ENCODE results near the gene SORCS2.

DNA sequence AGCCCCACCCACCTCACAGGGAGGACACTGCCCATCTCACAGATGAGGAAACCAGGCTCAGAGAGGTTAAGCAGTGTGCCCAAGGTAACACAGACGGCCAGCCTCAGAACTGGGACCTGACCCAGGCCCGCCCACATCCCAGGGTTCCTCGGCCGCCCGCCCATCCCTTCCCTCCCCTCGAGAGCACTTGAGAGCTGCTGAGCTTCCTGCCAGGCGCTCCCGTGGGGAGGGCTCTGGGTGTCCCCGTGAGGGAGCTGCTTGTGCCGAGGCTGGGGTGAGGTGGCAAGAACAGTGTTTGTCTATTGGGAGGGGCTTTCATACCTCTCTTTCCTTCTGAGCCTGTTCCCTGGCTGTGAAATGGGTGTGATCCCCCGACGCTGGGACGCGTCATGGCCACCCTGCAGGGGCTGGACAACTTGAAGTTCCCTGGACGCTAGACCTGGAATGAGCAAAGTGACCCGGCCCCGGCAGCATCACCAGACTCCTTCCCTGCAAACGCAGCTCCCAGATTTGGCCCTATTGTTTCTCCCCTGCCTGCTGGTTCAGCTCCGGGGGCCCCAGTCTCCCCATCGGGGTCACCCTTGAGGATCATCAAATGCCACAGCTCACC, 542.4 kb downstream of the SORCS2 start:
- TF ChIP-seq ZNF562 (CRISPR knock-in tag; IDR thresholded peaks at IDR 0.05; ENCODE audit: borderline replicate concordance) (no peak), RAD51 (IDR thresholded peaks at IDR 0.05; ENCODE audit: borderline replicate concordance) (no peak), CTCF (CRISPR knock-in tag; IDR thresholded peaks at IDR 0.05) (no peak), KLF16 (CRISPR knock-in tag; IDR thresholded peaks at IDR 0.05) (no peak), POLR2A (IDR thresholded peaks at IDR 0.05; ENCODE audit: insufficient read depth in 1 of 2, low read depth in 2 of 2, low read length in 2 of 2) (no peak), SMC3 (IDR thresholded peaks at IDR 0.05; ENCODE audit: low read length) (no peak), CHD2 (IDR thresholded peaks at IDR 0.05; ENCODE audit: low read depth, low read length) (no peak), TEAD2 (CRISPR knock-in tag; IDR thresholded peaks at IDR 0.05) (no peak), ATF1 (CRISPR knock-in tag; IDR thresholded peaks at IDR 0.05) (no peak), MNT (IDR thresholded peaks at IDR 0.05) (no peak)
- TF ChIP-seq, protein P1, sequence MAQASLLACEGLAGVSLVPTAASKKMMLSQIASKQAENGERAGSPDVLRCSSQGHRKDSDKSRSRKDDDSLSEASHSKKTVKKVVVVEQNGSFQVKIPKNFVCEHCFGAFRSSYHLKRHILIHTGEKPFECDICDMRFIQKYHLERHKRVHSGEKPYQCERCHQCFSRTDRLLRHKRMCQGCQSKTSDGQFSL (CRISPR knock-in tag; IDR thresholded peaks at IDR 0.05) = no peak
